HG02973 (cell line): ENCODE results near the gene UCN2.
"Not testable (repeated sequence)": the region's sequence is repeated elsewhere in the genome, so short reads cannot be mapped to it uniquely, and the experiment has no call there.

Experiments
- ATAC-seq: cut with Tn5 transposase; IDR thresholded peaks from one replicate; pipeline ENCODE4 v1.9.1; 2021; ENCODE audit warnings: moderate library complexity; ENCODE audit not compliant: unreplicated experiment

UCN2 gene

GRCh38 chr3:48543271-48543866, 20.2 kb downstream of the UCN2 start:
- ATAC-seq, result no peak

GRCh38 chr3:48538451-48538850, 25.1 kb downstream of the UCN2 start:
- no peak for ATAC-seq

GRCh38 chr3:48536785-48537184, 26.8 kb downstream of the UCN2 start:
- no peak for ATAC-seq

GRCh38 chr3:48536116-48536515, 27.5 kb downstream of the UCN2 start:
- ATAC-seq, result no peak

GRCh38 chr3:48535578-48535977, 28.0 kb downstream of the UCN2 start:
- ATAC-seq, result no peak

- no peak for ATAC-seq
Observed at GRCh38 chr3:48532977-48533337, 30.6 kb downstream of the UCN2 start.

GRCh38 chr3:48532271-48532976, 31.2 kb downstream of the UCN2 start:
- no peak for ATAC-seq

- ATAC-seq, result not testable (repeated sequence)
Observed at GRCh38 chr3:48530701-48531100, 32.9 kb downstream of the UCN2 start.

GRCh38 chr3:48528754-48529153, 34.8 kb downstream of the UCN2 start:
- no peak for ATAC-seq

GRCh38 chr3:48528048-48528447, 35.5 kb downstream of the UCN2 start:
- ATAC-seq, result no peak

GRCh38 chr3:48524970-48525369, 38.6 kb downstream of the UCN2 start:
- ATAC-seq, result no peak

- ATAC-seq, result no peak
Observed at GRCh38 chr3:48521635-48522034, 41.9 kb downstream of the UCN2 start.

- no peak for ATAC-seq
Observed at GRCh38 chr3:48519277-48519643, 44.3 kb downstream of the UCN2 start.

GRCh38 chr3:48518638-48519276, 44.8 kb downstream of the UCN2 start:
- ATAC-seq, result no peak

GRCh38 chr3:48518069-48518468, 45.5 kb downstream of the UCN2 start:
- ATAC-seq, result no peak

- ATAC-seq, result no peak
Observed at GRCh38 chr3:48516571-48516970, 47.0 kb downstream of the UCN2 start.

GRCh38 chr3:48514431-48515227, 49.0 kb downstream of the UCN2 start:
- ATAC-seq, result no peak
